Neural progenitor cell (in vitro differentiated cells): Measurements from ENCODE around the gene PAM16. TPM values are rescaled to one million over a fixed set of nuclear protein-coding genes. Genes with fewer than 3 reads are reported as not detected.

Experiments used
- DNase-seq: peaks from one replicate; pipeline ENCODE4 v3.0.0-alpha.2; 2016; ENCODE audit warnings: low spot score
- H2AFZ ChIP-seq: fragments of 200-600 bp; sonication (generic); replicated peaks from 2 replicates; pipeline ENCODE4 v1.6.1; 2016; ENCODE audit warnings: antibody characterized with exemption
- H3F3A ChIP-seq: fragments of 200-600 bp; sonication (generic); 2 replicates; pipeline ENCODE4 v1.6.1; 2016; ENCODE audit warnings: antibody characterized with exemption, low read depth
- H3K27ac ChIP-seq: fragments of 200-600 bp; sonication (generic); 2 replicates; pipeline ENCODE4 v1.5.1; 2016; ENCODE audit warnings: mild to moderate bottlenecking
- H3K27me3 ChIP-seq: fragments of 200-600 bp; sonication (generic); 2 replicates; pipeline ENCODE4 v1.6.1; 2016; ENCODE audit warnings: mild to moderate bottlenecking, moderate library complexity
- H3K36me3 ChIP-seq: fragments of 200-600 bp; sonication (generic); 2 replicates; pipeline ENCODE4 v1.5.1; 2016
- H3K4me1 ChIP-seq: fragments of 200-600 bp; sonication (generic); 2 replicates; pipeline ENCODE4 v1.6.1; 2016; ENCODE audit warnings: mixed run types
- H3K4me2 ChIP-seq: fragments of 200-600 bp; sonication (generic); 2 replicates; pipeline ENCODE4 v1.6.1; 2016
- H3K4me3 ChIP-seq: fragments of 200-600 bp; sonication (generic); 2 replicates; pipeline ENCODE4 v1.5.1; 2016
- H3K79me2 ChIP-seq: fragments of 200-600 bp; sonication (generic); 2 replicates; pipeline ENCODE4 v1.6.1; 2016; ENCODE audit warnings: low read depth
- H3K9ac ChIP-seq: fragments of 200-600 bp; sonication (generic); 2 replicates; pipeline ENCODE4 v1.6.1; 2016
- H3K9me3 ChIP-seq: fragments of 200-600 bp; sonication (generic); 2 replicates; pipeline ENCODE4 v1.5.1; 2016; ENCODE audit warnings: low read depth
- H4K20me1 ChIP-seq: fragments of 200-600 bp; sonication (generic); 2 replicates; pipeline ENCODE4 v1.6.1; 2016; ENCODE audit warnings: low read depth
- H3K27ac Mint-ChIP-seq: 3 replicates; pipeline ENCODE4 v1.8.0; 2021; ENCODE audit warnings: mixed read lengths
- H3K27me3 Mint-ChIP-seq: 2 replicates; pipeline ENCODE4 v1.8.0; 2022; ENCODE audit warnings: low read depth, mild to moderate bottlenecking, inconsistent platforms, moderate library complexity, mixed read lengths; ENCODE audit not compliant: insufficient read depth
- H3K36me3 Mint-ChIP-seq: 3 replicates; pipeline ENCODE4 v1.8.0; 2021; ENCODE audit warnings: mixed read lengths
- H3K4me1 Mint-ChIP-seq: 3 replicates; pipeline ENCODE4 v1.8.0; 2021; ENCODE audit warnings: mixed read lengths
- H3K4me3 Mint-ChIP-seq: 3 replicates; pipeline ENCODE4 v1.8.0; 2021; ENCODE audit warnings: mild to moderate bottlenecking, moderate library complexity, mixed read lengths
- H3K9me3 Mint-ChIP-seq: 3 replicates; pipeline ENCODE4 v1.8.0; 2020; ENCODE audit warnings: mixed read lengths
- EZH2 ChIP-seq: fragments of 200-600 bp; sonication (generic); IDR thresholded peaks from 2 replicates; pipeline ENCODE4 v1.6.1; 2017; ENCODE audit warnings: antibody characterized with exemption, mild to moderate bottlenecking, moderate library complexity
- EZH2phosphoT487 ChIP-seq: fragments of 200-600 bp; sonication (generic); IDR thresholded peaks from 2 replicates; pipeline ENCODE4 v1.6.1; 2017; ENCODE audit warnings: antibody characterized with exemption
- total RNA-seq: library from RNA; depleted of rRNA; stranded (reverse); fragments of >200 nt; gene quantifications from 2 replicates; pipeline ENCODE4 v1.2.3, GENCODE V29; 2015; ENCODE audit warnings: low replicate concordance
- TF ChIP-seq, protein P1 (sequence below): fragments of 200-600 bp; sonication (generic); IDR thresholded peaks from 2 replicates; pipeline ENCODE4 v1.5.1; 2017; ENCODE audit warnings: antibody characterized with exemption, mild to moderate bottlenecking

Gene PAM16
- total RNA-seq, 1 donor from 2014 or later = 17.0 TPM

DNA sequence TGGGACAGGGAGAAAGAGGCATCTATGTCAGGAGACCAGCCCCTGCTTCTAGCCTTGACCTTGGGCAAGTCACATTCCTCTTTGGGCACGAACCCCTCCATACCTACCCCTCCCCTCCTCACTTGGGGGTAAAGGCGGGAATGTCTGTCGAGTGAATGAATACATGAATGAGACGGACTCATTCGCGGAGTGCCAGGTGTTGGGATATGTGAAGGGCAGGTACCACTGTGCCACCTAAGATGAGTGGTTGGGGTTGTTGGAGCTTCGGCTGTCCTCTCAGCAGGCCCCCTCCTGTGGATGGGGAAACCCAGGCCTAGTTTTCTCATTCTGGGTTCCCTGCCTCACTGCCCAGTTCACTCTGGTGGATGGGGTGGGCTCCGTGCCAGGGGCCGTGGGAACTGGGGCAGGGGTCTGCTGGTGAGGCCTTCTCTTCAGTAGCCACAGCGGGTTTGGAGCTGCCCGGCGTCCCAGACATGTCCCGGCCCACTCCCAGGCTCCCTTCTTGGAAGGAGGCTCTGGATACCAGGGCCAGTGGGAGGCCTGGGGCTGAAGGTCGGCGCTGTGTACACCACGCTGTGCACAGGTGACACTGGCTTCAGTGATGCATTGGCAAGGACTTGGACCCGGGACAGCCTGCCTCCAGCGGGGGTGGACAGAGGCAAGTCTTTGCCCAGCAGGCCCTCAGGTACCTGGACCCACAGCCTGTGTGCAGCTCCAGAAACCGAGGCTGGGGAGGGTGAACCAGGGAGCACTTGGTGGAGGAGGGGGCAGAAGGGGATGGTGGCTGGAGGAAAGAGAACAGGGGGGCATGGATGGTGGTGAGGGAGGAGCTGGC is 29.6 kb downstream of the PAM16 start:
- Mint-ChIP-seq H3K4me3 (no peak overlapping the region), H3K27ac (no peak overlapping the region), H3K9me3 (no peaks in the 10 kb centered on the region), H3K4me1 (peaks cover 28% of the 10 kb centered on the region), H3K27me3 (no peaks in the 10 kb centered on the region), H3K36me3 (no peaks in the 10 kb centered on the region)
- Histone ChIP-seq H3K9ac (no peak overlapping the region), H4K20me1 (peaks cover 95% of the 10 kb centered on the region), H3F3A (peaks cover 18% of the 10 kb centered on the region), H3K36me3 (no peaks in the 10 kb centered on the region), H3K27me3 (no peaks in the 10 kb centered on the region), H3K4me3 (no peak overlapping the region), H3K9me3 (no peaks in the 10 kb centered on the region), H3K4me1 (peaks cover 34% of the 10 kb centered on the region), H3K79me2 (peaks cover 40% of the 10 kb centered on the region), H3K27ac (no peak overlapping the region), H3K4me2 (no peak overlapping the region), H2AFZ (no peak overlapping the region)
- no peak for DNase-seq
- TF ChIP-seq EZH2phosphoT487 = no peak
- no peak for TF ChIP-seq EZH2
- TF ChIP-seq, protein P1, sequence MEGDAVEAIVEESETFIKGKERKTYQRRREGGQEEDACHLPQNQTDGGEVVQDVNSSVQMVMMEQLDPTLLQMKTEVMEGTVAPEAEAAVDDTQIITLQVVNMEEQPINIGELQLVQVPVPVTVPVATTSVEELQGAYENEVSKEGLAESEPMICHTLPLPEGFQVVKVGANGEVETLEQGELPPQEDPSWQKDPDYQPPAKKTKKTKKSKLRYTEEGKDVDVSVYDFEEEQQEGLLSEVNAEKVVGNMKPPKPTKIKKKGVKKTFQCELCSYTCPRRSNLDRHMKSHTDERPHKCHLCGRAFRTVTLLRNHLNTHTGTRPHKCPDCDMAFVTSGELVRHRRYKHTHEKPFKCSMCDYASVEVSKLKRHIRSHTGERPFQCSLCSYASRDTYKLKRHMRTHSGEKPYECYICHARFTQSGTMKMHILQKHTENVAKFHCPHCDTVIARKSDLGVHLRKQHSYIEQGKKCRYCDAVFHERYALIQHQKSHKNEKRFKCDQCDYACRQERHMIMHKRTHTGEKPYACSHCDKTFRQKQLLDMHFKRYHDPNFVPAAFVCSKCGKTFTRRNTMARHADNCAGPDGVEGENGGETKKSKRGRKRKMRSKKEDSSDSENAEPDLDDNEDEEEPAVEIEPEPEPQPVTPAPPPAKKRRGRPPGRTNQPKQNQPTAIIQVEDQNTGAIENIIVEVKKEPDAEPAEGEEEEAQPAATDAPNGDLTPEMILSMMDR = no peak

DNA sequence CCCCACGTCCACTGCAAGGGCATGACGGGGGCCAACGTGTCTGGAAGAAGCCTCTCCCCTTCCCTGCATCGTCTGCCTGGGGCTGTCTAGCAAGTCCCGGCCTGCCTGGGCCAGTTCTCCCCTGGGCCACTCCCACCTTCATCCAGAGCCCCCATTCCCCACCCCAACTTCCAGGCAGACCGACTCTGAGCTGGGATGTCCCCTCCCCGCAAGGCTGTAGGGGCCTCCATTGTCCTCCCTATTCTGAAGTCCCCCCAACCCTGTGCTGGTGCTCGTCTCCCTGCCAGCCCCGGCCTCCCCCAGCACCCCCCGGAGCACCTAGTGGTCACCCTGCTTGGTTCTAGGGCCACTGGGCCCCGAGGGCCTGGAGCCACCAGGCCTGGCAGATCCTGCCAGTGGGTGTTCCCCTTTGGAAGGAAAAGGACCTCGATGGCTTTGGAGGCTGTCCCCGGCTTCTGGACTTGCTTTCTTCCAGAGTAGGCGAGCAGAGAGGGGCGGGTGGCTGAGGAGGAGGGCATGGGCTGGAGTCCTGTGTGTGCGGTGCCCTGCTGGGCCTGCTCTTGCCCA is 30.5 kb downstream of the PAM16 start:
- Histone ChIP-seq H2AFZ (no peak overlapping the region), H3K9ac (no peak overlapping the region), H3K79me2 (peaks cover 41% of the 10 kb centered on the region), H3K4me3 (no peak overlapping the region), H3K27me3 (no peaks in the 10 kb centered on the region), H3K4me1 (peaks cover 34% of the 10 kb centered on the region), H4K20me1 (peaks cover 92% of the 10 kb centered on the region), H3K9me3 (no peaks in the 10 kb centered on the region), H3K36me3 (no peaks in the 10 kb centered on the region), H3K4me2 (no peak overlapping the region), H3F3A (peaks cover 14% of the 10 kb centered on the region), H3K27ac (no peak overlapping the region)
- Mint-ChIP-seq H3K4me3 (no peak overlapping the region), H3K4me1 (peaks cover 28% of the 10 kb centered on the region), H3K27ac (no peak overlapping the region), H3K36me3 (no peaks in the 10 kb centered on the region), H3K9me3 (no peaks in the 10 kb centered on the region), H3K27me3 (no peaks in the 10 kb centered on the region)
- DNase-seq = no peak
- TF ChIP-seq EZH2phosphoT487 = no peak
- TF ChIP-seq EZH2 = no peak
- TF ChIP-seq, protein P1 = no peak

DNA sequence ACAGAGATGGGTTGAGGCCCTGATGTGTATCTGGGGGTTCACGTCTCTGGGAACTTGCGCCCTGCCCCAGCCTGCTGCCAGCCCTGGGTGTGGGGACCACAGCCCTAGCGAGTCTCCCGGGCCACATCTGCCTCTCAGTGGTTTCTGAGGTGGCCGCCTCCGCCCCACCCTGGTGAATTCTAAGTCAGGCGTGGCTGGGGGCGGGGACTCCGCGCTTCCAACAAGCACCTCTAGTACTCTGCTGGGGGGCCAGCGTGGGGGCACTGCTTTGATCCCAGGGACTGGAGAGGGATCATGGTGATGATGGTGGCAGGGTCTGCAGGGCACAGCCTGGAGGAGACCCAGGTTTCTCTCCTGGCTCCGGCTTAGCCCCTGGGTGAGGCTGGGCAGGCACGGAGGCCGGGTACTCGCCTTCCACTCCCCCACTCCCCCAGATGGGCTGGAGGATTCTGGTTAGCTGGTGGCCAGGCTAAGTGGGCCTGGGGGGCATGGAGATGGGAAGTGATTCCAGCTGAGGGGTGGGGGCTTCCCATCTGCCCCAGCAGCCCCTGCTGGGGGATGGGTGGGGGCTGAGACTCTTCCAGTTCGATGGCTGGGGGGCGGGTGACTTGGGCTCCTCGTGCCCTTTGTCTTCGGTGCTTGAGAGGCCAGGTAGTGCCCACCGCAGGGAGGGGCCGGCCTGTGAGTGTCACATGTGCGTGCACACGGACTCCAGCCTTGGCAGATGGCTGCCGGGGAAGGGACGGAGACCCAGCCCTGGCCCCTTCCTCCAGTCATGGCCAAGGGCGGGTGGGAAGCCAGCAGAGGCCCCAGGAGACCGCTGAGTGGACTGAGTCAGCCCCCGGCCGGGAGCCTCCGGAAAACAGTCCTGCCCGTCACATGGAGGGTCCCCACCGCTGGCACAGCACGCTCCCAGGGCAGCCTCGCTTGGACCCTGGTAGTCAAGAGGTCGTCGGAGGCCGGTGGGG is 31.4 kb downstream of the PAM16 start:
- Mint-ChIP-seq H3K27ac (no peak overlapping the region), H3K4me3 (no peak overlapping the region), H3K27me3 (peaks cover under 1% of the 10 kb centered on the region), H3K9me3 (no peaks in the 10 kb centered on the region), H3K36me3 (no peaks in the 10 kb centered on the region), H3K4me1 (peaks cover 25% of the 10 kb centered on the region)
- H4K20me1 ChIP-seq = peaks cover 83% of the 10 kb centered on the region
- H3K36me3 ChIP-seq = no peaks in the 10 kb centered on the region
- DNase-seq = no peak
- no peaks in the 10 kb centered on the region for H3K9me3 ChIP-seq
- TF ChIP-seq EZH2 (no peak), EZH2phosphoT487 (no peak)
- TF ChIP-seq, protein P1 = no peak
- no peak overlapping the region for H3K4me3 ChIP-seq
- H3K4me1 ChIP-seq = peaks cover 36% of the 10 kb centered on the region
- H3K79me2 ChIP-seq = peaks cover 34% of the 10 kb centered on the region
- H3F3A ChIP-seq = peaks cover 20% of the 10 kb centered on the region
- H3K9ac ChIP-seq = no peak overlapping the region
- no peak overlapping the region for H3K27ac ChIP-seq
- H2AFZ ChIP-seq = no peak overlapping the region
- H3K4me2 ChIP-seq = no peak overlapping the region
- peaks cover 7% of the 10 kb centered on the region for H3K27me3 ChIP-seq
